Gastrocnemius medialis (tissue), 4 donors: Measurements from ENCODE around the gene IKZF4. TPM values are rescaled to one million over a fixed set of nuclear protein-coding genes. Genes with fewer than 3 reads are reported as not detected.
"Not testable (repeated sequence)": the region's sequence is repeated elsewhere in the genome, so short reads cannot be mapped to it uniquely, and the experiment has no call there.

Experiments
- ATAC-seq, 2 donors: fragments of 150-250 bp; one replicate each; pipeline ENCODE4 v1.9.1; 2016
- DNase-seq, 2 donors: peaks; one replicate each; pipeline ENCODE4 v3.0.0-alpha.2; 2019
- H3K27ac ChIP-seq, 4 donors: fragments of 200-600 bp; sonication (generic); 1 replicate in 1 of 4; 2 replicates in 3 of 4; pipeline ENCODE4 v1.5.1; 2016 to 2018; ENCODE audit warnings: mild to moderate bottlenecking in 2 of 4, moderate library complexity in 1 of 4
- H3K27me3 ChIP-seq, 3 donors: fragments of 200-600 bp; sonication (generic) in 2 of 3; 1 replicate in 1 of 3; 2 replicates in 2 of 3; pipeline versions ENCODE4 v1.5.1 to v1.6.0; 2016 to 2019; ENCODE audit warnings: mild to moderate bottlenecking in 1 of 3, moderate library complexity in 1 of 3
- H3K36me3 ChIP-seq, 2 donors: fragments of 200-600 bp; sonication (generic) in 1 of 2; one replicate each; pipeline ENCODE4 v1.5.1; 2017 to 2018
- H3K4me1 ChIP-seq, 2 donors: fragments of 200-600 bp; sonication (generic) in 1 of 2; one replicate each; pipeline ENCODE4 v1.5.1; 2016 to 2017; ENCODE audit warnings: mild to moderate bottlenecking in 2 of 2
- H3K4me3 ChIP-seq, 4 donors: fragments of 200-600 bp; sonication (generic) in 3 of 4; 1 replicate in 1 of 4; 2 replicates in 3 of 4; pipeline ENCODE4 v1.5.1; 2016 to 2019; ENCODE audit warnings: mild to moderate bottlenecking in 2 of 4
- H3K9me3 ChIP-seq, 3 donors: fragments of 200-600 bp; sonication (generic) in 2 of 3; 1 replicate in 1 of 3; 2 replicates in 2 of 3; pipeline ENCODE4 v1.5.1; 2016 to 2019
- POLR2A ChIP-seq, 2 donors: fragments of 450-650 bp; IDR thresholded peaks; one replicate each; pipeline ENCODE4 v1.6.1; 2017; ENCODE audit warnings: antibody characterized with exemption in 2 of 2, mild to moderate bottlenecking in 2 of 2, moderate library complexity in 2 of 2
- in situ Hi-C, 4 donors: fragments of 200-750 bp; cut with MboI; loops; one replicate each; pipeline versions ENCODE4 v1.15.0 to v1.8.0; 2017; ENCODE audit warnings: low sequenced_read_pairs in 4 of 4
- intact Hi-C: fragments of 100-400 bp; cut with DNase I; formaldehyde crosslinking; loops from one replicate; pipeline ENCODE4 v1.15.1; 2023; ENCODE audit warnings: low total_unique reads
- total RNA-seq, 4 donors: library from RNA; depleted of rRNA; stranded (reverse); fragments of >200 nt; gene quantifications; one replicate each; pipeline versions ENCODE4 v1.1.0 to v1.2.3, GENCODE V29; 2016
- TF ChIP-seq, protein P1 (sequence below), 5 experiments: fragments of 450-650 bp in 3 of 5; fragments of 200-600 bp in 2 of 5; sonication (generic) in 2 of 5; IDR thresholded peaks in 4 of 5; conservative IDR thresholded peaks in 1 of 5; 1 replicate in 4 of 5; 2 replicates in 1 of 5; pipeline ENCODE4 v1.5.1; 2016 to 2019; ENCODE audit warnings: antibody characterized with exemption in 5 of 5, mild to moderate bottlenecking in 3 of 5, moderate library complexity in 3 of 5

Gene IKZF4
- total RNA-seq, 4 donors from 2014 or later, result 4.0 to 6.3 (median 5.6) TPM

DNA sequence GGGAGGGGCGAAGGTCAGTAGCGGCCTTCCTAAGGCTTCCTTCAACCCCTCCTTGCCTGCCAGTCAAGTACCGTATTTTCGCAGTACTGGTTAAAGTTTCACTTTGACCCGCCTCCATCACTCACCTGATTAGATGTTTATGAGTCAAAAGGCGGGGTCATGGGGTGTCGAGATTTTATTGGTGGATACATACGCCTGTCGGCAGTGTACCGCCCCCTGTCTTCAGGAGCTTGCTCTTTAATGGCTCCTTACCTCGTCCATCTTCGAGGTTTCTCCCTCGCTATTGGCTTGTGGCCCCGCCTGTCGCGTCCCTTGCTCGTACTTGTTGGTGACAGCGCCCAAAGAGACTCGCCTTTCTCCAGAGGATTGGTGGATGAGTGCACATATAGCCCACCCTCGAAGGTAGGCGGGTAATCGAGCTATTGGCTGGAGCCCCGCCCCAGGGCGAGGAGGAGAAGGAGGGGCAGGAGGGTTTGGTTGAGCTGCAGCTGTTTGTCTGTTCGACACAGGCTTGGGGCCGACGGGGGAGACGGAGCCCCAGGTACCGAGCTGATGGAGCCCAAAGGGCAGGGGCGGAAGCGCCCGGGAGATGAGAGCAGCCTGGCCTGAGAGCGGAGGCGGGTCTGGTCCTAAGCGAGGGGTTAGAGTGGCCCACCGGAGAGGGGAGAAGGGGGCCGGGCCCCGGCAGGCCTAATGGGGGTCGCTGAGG, 47.1 kb upstream of the IKZF4 start, which contains the start of gene RAB5B:
TSS of gene RAB5B (plus strand) at position 480 of the 709 bp plus-strand sequence. CDS start 12,883 bp downstream, outside the sequence.
- Histone ChIP-seq H3K36me3 (peaks cover 0 to 12% of the 10 kb centered on the region in 2 donors), H3K27me3 (no peaks in the 10 kb centered on the region), H3K4me3 (peak within 1 kb of the TSS; percentile 86 to 100 (median 98)), H3K9me3 (no peaks in the 10 kb centered on the region), H3K27ac (peak within 1 kb of the TSS; percentile 95 to 100 (median 98)), H3K4me1 (peaks cover 28 to 36% of the 10 kb centered on the region in 2 donors)
- TF ChIP-seq, protein P1, sequence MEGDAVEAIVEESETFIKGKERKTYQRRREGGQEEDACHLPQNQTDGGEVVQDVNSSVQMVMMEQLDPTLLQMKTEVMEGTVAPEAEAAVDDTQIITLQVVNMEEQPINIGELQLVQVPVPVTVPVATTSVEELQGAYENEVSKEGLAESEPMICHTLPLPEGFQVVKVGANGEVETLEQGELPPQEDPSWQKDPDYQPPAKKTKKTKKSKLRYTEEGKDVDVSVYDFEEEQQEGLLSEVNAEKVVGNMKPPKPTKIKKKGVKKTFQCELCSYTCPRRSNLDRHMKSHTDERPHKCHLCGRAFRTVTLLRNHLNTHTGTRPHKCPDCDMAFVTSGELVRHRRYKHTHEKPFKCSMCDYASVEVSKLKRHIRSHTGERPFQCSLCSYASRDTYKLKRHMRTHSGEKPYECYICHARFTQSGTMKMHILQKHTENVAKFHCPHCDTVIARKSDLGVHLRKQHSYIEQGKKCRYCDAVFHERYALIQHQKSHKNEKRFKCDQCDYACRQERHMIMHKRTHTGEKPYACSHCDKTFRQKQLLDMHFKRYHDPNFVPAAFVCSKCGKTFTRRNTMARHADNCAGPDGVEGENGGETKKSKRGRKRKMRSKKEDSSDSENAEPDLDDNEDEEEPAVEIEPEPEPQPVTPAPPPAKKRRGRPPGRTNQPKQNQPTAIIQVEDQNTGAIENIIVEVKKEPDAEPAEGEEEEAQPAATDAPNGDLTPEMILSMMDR (IDR thresholded peaks at IDR 0.05 in 4 of 5, conservative IDR thresholded peaks at IDR 0.05 in 1 of 5), result peak in 3 of 5 experiments; percentile 14 to 60 (median 37)
- TF ChIP-seq POLR2A (IDR thresholded peaks at IDR 0.05), result peak; percentile 97
- DNase-seq (peak; percentile 100), ATAC-seq (peak; percentile 90 to 96)
- intact Hi-C loops (loop anchor here (1.0 to 5.0 kb wide), 5 partner anchors 24 to 244 kb away; partner anchors contain the start of genes CD63, ORMDL2, PYM1 and RPS26), in situ Hi-C loops (no loop called here)

DNA sequence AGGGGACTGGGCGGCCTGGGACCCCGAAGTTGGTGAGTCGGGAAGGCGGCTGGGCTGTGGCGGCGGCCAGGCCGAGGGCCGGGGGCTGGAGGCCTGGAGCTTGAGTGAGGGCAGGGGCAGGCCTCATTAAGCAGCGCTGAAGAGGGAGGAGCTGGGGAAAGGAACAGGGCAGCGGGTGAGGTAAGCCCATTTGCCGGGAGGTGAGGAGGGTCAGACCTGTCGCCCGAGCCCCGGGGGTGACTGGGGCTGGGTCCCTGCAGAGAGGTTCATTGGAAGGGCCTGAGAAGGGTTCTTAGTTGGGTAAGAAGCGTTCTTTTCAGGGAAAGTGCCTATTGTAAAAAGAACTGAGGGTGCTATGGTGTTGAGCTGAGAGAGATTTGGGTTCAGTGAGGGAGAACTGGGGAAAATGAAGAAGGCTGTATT, 46.5 kb upstream of the IKZF4 start:
- in situ Hi-C loops, result no loop called here
- DNase-seq (peak; percentile 14 to 57), ATAC-seq (peak; percentile 37 to 47)

DNA sequence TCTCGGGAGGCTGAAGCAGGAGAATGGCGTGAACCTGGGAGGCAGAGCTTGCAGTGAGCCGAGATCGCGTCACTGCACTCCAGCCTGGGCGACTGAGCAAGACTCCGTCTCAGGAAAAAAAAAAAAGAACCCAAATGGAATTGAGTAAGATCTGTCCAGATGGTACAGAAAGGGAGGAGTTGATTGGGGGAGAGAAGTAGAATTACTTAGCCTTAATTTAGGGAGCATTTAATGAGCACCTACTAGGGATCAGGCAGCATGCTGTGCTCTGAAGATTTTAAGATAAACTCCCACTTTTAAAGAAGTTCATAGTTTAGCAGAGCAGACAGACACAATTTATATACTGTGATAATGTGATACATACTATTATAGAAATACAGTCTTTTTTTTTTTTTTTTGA, 42.5 kb upstream of the IKZF4 start:
- Histone ChIP-seq H3K27me3 (no peaks in the 10 kb centered on the region), H3K4me3 (no peak overlapping the region), H3K36me3 (peaks cover 0 to 26% of the 10 kb centered on the region in 2 donors), H3K27ac (no peak overlapping the region), H3K9me3 (no peaks in the 10 kb centered on the region), H3K4me1 (peaks cover 17 to 26% of the 10 kb centered on the region in 2 donors)
- ATAC-seq (no peak), DNase-seq (no peak)
- TF ChIP-seq, protein P1 (IDR thresholded peaks at IDR 0.05 in 4 of 5, conservative IDR thresholded peaks at IDR 0.05 in 1 of 5), result no peak
- TF ChIP-seq POLR2A (IDR thresholded peaks at IDR 0.05), result no peak
- intact Hi-C loops (no loop called here), in situ Hi-C loops (no loop called here)

More for the DNA sequence above, 46.5 kb upstream of the IKZF4 start:
- TF ChIP-seq, protein P1 (IDR thresholded peaks at IDR 0.05 in 4 of 5, conservative IDR thresholded peaks at IDR 0.05 in 1 of 5), result no peak
- peak overlapping the region; percentile 95 to 100 (median 98) for H3K27ac ChIP-seq
- H3K9me3 ChIP-seq, result no peaks in the 10 kb centered on the region
- peaks cover 0 to 17% of the 10 kb centered on the region in 2 donors for H3K36me3 ChIP-seq
- H3K27me3 ChIP-seq, result no peaks in the 10 kb centered on the region
- peaks cover 28 to 36% of the 10 kb centered on the region in 2 donors for H3K4me1 ChIP-seq
- peak overlapping the region; percentile 86 to 100 (median 98) for H3K4me3 ChIP-seq
- intact Hi-C loops, result loop anchor here (1.0 to 5.0 kb wide), 4 partner anchors 23 to 245 kb away; partner anchors contain the start of genes CD63, ORMDL2, RPS26 and SARNP

DNA sequence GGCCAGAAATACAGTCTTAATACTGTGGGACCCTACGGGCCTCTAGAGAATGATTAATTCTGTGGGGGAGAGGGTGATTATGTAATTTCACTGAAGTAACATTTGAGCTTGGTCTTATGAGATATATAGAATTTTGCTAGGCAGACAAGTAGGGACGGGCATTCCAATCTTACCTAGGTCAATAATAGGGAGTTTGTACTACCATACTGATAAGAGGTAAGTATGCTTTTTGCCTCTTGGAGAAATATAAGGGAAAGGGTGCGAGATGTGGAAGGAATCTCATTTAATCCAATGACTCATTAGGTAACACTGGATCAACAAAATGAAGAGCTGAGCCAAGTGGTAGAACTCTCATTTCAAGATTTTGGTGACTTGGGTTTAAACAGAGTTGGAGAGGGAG, 41.8 kb upstream of the IKZF4 start:
- H3K27ac ChIP-seq, result no peak overlapping the region
- no peaks in the 10 kb centered on the region for H3K27me3 ChIP-seq
- TF ChIP-seq, protein P1 (IDR thresholded peaks at IDR 0.05 in 4 of 5, conservative IDR thresholded peaks at IDR 0.05 in 1 of 5), result no peak
- TF ChIP-seq POLR2A (IDR thresholded peaks at IDR 0.05), result no peak
- DNase-seq, result no peak
- H3K4me1 ChIP-seq, result peaks cover 17 to 26% of the 10 kb centered on the region in 2 donors
- H3K4me3 ChIP-seq, result no peak overlapping the region
- intact Hi-C loops (no loop called here), in situ Hi-C loops (no loop called here)
- no peak for ATAC-seq
- no peaks in the 10 kb centered on the region for H3K9me3 ChIP-seq
- H3K36me3 ChIP-seq, result peaks cover 0 to 31% of the 10 kb centered on the region in 2 donors

DNA sequence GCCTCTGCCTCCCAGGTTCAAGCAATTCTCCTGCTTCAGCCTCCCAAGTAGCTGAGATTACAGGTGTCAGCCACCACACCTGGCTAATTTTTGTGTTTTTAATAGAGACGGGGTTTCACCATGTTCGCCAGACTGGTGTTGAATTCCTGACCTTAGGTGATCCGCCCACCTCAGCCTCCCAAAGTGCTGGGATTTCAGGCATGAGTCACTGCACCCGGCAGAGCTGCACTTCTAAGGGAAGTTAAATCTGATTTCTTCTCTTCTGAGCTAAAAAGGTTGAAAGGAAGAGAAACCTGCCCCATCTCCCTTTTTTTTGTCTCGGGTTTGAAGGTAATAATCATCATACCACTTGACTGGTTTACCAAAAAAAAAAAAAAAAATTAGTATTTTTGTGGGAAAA, 39.0 kb upstream of the IKZF4 start:
- H3K27me3 ChIP-seq, in situ Hi-C loops, DNase-seq, H3K4me3 ChIP-seq, H3K4me1 ChIP-seq, H3K9me3 ChIP-seq, intact Hi-C loops, ATAC-seq, H3K27ac ChIP-seq: not testable (repeated sequence)
- peaks cover 0 to 44% of the 10 kb centered on the region in 2 donors for H3K36me3 ChIP-seq
